ENCODE data around the gene BBOX1. TPM values are rescaled to one million over a fixed set of nuclear protein-coding genes. Genes with fewer than 3 reads are reported as not detected.

BBOX1 gene
- total RNA-seq, 2 experiments from 2014 or later, result not detected

DNA sequence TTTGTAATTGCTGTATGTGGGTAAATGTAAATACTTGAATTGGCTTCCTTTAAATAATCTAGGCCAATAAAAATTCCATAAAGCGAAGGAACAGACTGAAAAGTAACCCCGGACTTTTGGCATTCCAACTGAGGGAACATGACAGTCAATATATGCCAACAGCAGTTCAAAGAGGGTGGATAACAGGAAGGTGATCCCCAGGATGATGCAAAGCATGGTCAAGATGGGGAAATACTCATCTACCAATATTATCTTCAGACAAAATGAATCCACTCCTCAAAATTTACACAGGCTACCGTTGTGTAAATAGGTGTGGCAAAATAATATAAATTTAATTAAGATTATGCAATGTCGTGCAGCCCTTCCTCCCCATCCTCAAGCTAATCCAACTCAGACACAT lies 56.9 kb downstream of the BBOX1 start:
- H3K9me3 ChIP-seq (ENCODE audit: control insufficient read depth in 1 of 2, insufficient read depth in 1 of 2, low read length in 2 of 2), result peaks cover 0 to 4% of the 10 kb centered on the region in 2 experiments
- POLR2A ChIA-PET, result no interaction called here
- H3K27me3 ChIP-seq (ENCODE audit: control insufficient read depth in 1 of 2, insufficient read depth in 2 of 2, low read length in 2 of 2), result no peaks in the 10 kb centered on the region
- intact Hi-C loops (cut with DNase I, micrococcal nuclease), result no loop called here
- H3K4me1 ChIP-seq (ENCODE audit: insufficient read depth, low read length), result no peaks in the 10 kb centered on the region
- CTCF ChIA-PET, result no interaction called here
- Mint-ChIP-seq H3K4me1 (ENCODE audit: low read depth) (no peaks in the 10 kb centered on the region), H3K36me3 (ENCODE audit: low read depth) (no peaks in the 10 kb centered on the region), H3K9me3 (peaks cover 4% of the 10 kb centered on the region), H3K4me3 (no peak overlapping the region), H3K27ac (no peak overlapping the region), H3K27me3 (no peaks in the 10 kb centered on the region)
- no peak for DNase-seq
- TF ChIP-seq CTCF (IDR thresholded peaks at IDR 0.05), result no peak
- H3K36me3 ChIP-seq (ENCODE audit: insufficient read depth, low read length), result no peaks in the 10 kb centered on the region
- ATAC-seq (ENCODE audit: poor library complexity), result no peak
- no peak overlapping the region for H3K27ac ChIP-seq (ENCODE audit: low read depth in 1 of 2, low read length in 2 of 2)
- H3K4me3 ChIP-seq (ENCODE audit: low read length), result no peak overlapping the region

DNA sequence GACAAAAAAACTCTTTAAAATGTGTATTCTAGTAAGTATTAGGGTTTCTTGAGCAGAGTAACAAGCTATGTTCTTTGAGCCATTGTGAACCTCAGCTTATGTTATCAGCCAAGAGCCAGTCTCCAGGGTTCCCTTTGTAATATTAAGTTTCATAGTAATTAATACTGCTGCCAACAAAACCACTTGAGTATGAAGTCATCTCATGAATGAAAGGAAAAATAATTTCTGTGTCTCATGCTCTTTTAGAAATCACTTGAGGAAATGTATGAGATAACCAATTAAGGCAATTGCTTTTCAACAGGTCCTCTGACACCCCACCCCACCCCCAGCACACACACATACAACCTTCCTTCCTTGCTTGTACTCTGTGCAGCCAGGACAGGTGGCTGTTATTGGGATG lies 59.9 kb downstream of the BBOX1 start:
- POLR2A ChIA-PET, result no interaction called here
- no peaks in the 10 kb centered on the region for H3K4me1 Mint-ChIP-seq (ENCODE audit: low read depth)
- TF ChIP-seq CTCF (IDR thresholded peaks at IDR 0.05), result no peak
- Histone ChIP-seq H3K4me1 (ENCODE audit: insufficient read depth, low read length) (no peaks in the 10 kb centered on the region), H3K27ac (ENCODE audit: low read depth in 1 of 2, low read length in 2 of 2) (no peak overlapping the region), H3K9me3 (ENCODE audit: control insufficient read depth in 1 of 2, insufficient read depth in 1 of 2, low read length in 2 of 2) (no peaks in the 10 kb centered on the region), H3K4me3 (ENCODE audit: low read length) (no peak overlapping the region), H3K27me3 (ENCODE audit: control insufficient read depth in 1 of 2, insufficient read depth in 2 of 2, low read length in 2 of 2) (peaks cover 0 to 2% of the 10 kb centered on the region in 2 experiments), H3K36me3 (ENCODE audit: insufficient read depth, low read length) (no peaks in the 10 kb centered on the region)
- DNase-seq (no peak), ATAC-seq (ENCODE audit: poor library complexity) (no peak)
- no peak overlapping the region for H3K27ac Mint-ChIP-seq
- peaks cover 5% of the 10 kb centered on the region for H3K27me3 Mint-ChIP-seq
- CTCF ChIA-PET, result no interaction called here
- no peaks in the 10 kb centered on the region for H3K36me3 Mint-ChIP-seq (ENCODE audit: low read depth)
- no peak overlapping the region for H3K4me3 Mint-ChIP-seq
- intact Hi-C loops (cut with DNase I, micrococcal nuclease), result no loop called here
- peaks cover 2% of the 10 kb centered on the region for H3K9me3 Mint-ChIP-seq

DNA sequence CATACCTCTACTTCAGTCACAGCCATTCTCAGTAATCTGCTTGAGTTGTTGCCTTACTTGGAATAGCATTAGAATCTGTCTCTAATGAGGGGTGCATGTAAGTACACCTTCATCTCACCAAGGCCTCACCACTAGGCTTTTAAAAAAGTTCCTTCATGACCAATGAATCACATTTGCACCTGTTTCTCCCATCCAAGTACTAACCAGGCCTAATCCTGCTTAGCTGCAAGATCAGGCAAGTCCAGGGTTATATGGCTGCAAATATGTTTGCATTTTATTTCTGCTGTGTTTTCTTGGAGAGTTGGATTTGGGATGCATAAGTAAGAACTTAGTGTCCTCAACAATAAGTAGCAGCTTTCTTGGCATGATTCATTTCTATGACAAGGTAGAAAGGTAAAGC lies 66.9 kb downstream of the BBOX1 start:
- Mint-ChIP-seq H3K36me3 (ENCODE audit: low read depth) (no peaks in the 10 kb centered on the region), H3K9me3 (peaks cover 2% of the 10 kb centered on the region), H3K27me3 (peaks cover 5% of the 10 kb centered on the region), H3K27ac (no peak overlapping the region), H3K4me3 (no peak overlapping the region), H3K4me1 (ENCODE audit: low read depth) (no peaks in the 10 kb centered on the region)
- intact Hi-C loops (cut with DNase I, micrococcal nuclease), result no loop called here
- ChIA-PET CTCF (no interaction called here), POLR2A (no interaction called here)
- TF ChIP-seq CTCF (IDR thresholded peaks at IDR 0.05), result no peak
- DNase-seq (no peak), ATAC-seq (ENCODE audit: poor library complexity) (no peak)
- H3K4me3 ChIP-seq (ENCODE audit: low read length), result no peak overlapping the region
- no peaks in the 10 kb centered on the region for H3K9me3 ChIP-seq (ENCODE audit: control insufficient read depth in 1 of 2, insufficient read depth in 1 of 2, low read length in 2 of 2)
- H3K36me3 ChIP-seq (ENCODE audit: insufficient read depth, low read length), result no peaks in the 10 kb centered on the region
- H3K27ac ChIP-seq (ENCODE audit: low read depth in 1 of 2, low read length in 2 of 2), result no peak overlapping the region
- no peaks in the 10 kb centered on the region for H3K4me1 ChIP-seq (ENCODE audit: insufficient read depth, low read length)
- H3K27me3 ChIP-seq (ENCODE audit: control insufficient read depth in 1 of 2, insufficient read depth in 2 of 2, low read length in 2 of 2), result peaks cover 0 to 2% of the 10 kb centered on the region in 2 experiments
